Stimulated activated CD8-positive, alpha-beta memory T cell treated with anti-CD3 and anti-CD28 coated beads, Interleukin-7, amount 100 ng/mL, for 4 hours (primary cell): ENCODE data around the gene SLC12A4.
"Not testable (repeated sequence)": the region's sequence is repeated elsewhere in the genome, so short reads cannot be mapped to it uniquely, and the experiment has no call there.

Experiments used
- DNase-seq, 2 donors: peaks; one replicate each; pipeline ENCODE4 v3.0.0-alpha.2; 2020; ENCODE audit warnings: low read depth in 2 of 2

Gene SLC12A4

DNA sequence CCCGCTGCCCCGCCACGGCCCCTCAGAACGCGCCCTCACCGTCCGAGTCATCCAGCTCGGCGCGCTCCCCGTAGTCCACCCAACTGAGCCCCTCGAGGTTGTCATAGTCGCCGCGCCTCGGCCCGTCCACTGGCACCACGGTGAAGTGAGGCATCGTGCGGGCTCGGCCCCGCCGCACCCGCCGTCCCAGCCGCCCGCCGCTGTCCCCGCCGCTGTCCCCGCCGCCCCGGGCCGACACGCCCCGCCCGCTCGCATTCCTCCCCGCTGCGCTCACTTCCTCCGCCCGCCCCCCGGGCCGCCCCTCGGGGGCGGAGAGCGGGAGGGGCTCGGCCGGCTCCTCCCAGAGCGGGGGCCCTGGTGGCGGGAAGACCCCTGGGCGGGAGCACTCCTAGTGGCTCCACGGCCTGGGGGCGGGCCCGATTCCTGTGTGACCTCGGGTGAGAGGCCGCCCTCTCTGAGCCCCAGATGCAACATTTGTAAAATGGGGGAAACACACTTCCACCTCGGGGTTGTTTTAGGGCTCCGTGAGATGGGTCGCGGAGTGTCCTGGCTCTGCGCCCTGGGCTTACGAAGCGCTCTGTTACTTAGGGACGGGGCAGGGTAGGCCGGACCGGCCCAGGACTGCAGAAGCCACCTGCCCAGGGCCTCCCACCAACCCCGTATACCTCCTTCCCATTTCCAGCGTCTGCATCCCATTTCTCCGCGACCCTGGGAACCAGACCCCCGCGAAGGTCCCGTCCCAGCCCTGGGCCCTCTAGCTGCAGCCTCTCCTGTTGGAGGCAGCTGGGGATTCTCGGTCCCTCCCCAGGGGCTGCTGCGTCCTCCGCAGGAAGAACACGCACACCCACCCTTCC, at the start of gene SLC12A4:
Gene SLC12A4 (minus strand): TSS at position 238 of the 854 bp plus-strand sequence. CDS start 84 bp downstream, at position 154.
- DNase-seq, result peak; percentile 50 to 78

DNA sequence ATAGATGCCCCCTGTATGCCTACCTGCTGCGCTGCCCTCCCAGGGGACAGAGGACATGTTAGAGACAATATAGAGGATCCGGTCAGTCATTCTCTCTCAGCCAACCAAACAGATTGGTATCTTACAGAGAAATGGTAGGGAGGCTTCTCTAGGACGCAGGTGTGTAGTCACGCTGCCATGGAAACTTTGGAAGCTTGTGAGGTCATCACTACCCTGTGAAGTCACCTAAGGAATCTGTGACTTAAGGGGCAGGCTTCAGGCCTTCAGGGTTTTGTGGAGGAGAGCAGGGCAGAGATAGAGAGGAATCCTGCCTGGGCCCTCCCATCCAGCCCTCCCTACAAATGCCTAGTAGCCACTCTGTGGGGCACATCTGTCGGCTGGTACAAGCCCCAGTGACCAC, 47.2 kb upstream of the SLC12A4 start, which contains the start of gene DPEP2NB:
Gene DPEP2NB (minus strand): TSS at position 231 of the 400 bp plus-strand sequence. CDS start 141 bp downstream, at position 90.
- no peak for DNase-seq

DNA sequence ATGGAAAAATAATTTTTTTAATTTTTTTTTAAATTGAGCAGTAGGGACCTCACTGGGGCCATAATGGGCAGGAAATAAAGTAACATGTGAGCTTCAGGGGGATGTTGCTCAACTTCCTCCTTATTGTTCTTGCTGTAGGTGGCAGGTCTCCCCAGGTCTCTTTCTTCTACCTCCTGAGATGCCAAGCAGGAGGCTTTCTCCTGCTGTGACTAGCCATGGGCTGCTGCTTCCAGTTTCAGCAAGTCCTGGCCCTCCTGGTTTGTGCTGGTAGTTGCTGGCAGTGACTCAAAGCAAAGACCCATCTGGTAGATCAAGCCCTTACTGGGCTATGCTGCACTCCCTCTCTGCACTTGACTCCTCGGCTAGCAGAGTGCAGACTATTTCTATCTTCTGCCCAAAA, 45.0 kb upstream of the SLC12A4 start:
- no peak for DNase-seq

- not testable (repeated sequence) for DNase-seq
Measured at GRCh38 chr16:68009872-68010271, 41.4 kb upstream of the SLC12A4 start.

DNA sequence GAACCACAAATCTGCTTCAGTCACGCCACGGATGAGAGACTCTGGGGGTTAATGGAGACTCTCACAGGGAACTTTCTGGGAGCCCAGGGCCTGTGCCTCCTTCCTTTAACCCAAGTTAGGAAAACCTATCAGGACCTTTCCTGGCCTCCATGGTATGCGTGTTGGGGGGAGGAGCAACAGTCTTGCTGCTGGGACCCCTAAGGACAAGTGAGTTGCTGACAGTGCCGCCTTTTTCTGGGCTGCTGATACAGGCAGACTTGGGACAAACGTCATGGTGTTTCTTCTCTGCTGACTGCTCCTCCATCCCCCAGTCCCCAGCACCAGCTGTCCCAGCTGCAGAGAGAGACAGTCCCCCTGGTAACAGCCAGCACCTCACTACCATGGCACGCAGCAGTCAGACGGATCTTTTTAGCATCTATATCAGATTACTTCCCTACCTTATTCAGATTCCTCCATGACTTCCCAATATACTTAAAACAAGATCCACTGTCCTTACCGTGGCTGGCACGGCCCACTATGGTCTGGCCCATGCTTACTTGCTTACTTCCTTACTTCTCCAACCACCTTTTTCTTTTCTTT, 40.8 kb upstream of the SLC12A4 start:
- no peak for DNase-seq

GRCh38 chr16:68005786-68006286, 37.4 kb upstream of the SLC12A4 start:
- DNase-seq, result no peak

- no peak for DNase-seq
Measured at GRCh38 chr16:68005211-68005610, 36.8 kb upstream of the SLC12A4 start.

- no peak for DNase-seq
Measured at GRCh38 chr16:68003031-68003430, 34.6 kb upstream of the SLC12A4 start.

DNA sequence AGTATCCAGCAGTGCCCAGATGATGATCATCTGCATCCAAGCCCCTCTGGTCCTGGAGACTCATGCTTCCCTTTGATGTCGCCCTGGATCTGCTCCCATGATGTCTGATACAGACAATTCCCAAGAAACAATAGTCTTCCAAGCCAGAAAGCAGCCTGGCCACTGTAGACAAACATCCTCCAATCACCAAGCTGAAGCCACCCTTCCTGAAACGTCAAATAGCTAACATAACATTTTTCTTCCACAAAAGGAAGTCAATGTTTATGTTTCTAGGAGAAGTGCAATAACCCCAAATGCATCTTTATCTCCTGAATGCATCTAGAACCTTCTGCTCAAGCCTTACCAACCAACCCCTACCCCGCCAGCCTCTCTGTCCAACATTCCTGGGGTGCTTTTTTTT, 32.0 kb upstream of the SLC12A4 start:
- no peak for DNase-seq

DNA sequence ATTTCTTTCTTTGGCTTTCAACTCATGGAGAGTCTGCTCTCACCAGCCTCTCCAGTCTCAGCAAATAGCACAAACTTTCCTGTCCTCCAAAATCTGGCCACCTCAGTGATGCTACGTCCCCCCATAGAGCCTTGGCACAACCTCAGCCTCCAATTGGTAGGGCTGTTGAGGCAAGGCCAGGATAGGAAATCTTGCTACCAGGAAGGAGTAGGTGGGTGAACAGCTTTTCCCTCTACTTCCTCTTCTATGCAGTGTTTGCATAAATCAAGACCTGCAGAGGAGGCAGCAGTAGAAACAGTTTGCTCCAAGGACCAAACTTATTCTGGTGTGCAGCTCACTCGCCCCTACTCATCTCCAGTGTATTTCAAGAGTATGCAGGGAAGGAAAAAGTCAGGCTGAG, 31.5 kb upstream of the SLC12A4 start:
- no peak for DNase-seq

GRCh38 chr16:67998779-67999688, 30.6 kb upstream of the SLC12A4 start, which contains the start of gene DPEP2:
TSS of gene DPEP2 (minus strand) at chr16:67999484. CDS start at chr16:67993212, 6,272 bp downstream.
- not testable (repeated sequence) for DNase-seq

DNA sequence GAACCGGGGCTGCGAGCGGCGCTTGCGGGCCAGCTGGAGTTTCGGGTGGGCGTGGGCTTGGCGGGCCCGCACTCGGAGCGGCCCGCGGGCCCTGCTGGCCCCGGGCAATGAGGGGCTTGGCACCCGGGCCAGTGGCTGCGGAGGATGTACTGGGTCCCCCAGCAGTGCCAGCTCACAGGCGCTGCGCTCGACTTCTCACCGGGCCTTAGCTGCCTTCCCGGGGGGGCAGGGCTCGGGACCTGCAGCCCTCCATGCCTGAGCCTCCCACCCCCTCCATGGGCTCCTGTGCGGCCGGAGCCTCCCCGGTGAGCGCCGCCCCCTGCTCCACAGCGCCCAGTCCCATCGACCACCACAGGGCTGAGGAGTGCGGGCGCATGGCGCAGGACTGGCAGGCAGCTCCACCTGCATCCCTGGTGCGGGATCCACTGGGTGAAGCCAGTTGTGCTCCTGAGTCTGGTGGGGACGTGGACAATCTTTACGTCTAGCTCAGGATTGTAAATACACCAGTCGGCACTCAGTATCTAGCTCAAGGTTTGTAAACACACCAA, 29.9 kb upstream of the SLC12A4 start:
- not testable (repeated sequence) for DNase-seq

DNA sequence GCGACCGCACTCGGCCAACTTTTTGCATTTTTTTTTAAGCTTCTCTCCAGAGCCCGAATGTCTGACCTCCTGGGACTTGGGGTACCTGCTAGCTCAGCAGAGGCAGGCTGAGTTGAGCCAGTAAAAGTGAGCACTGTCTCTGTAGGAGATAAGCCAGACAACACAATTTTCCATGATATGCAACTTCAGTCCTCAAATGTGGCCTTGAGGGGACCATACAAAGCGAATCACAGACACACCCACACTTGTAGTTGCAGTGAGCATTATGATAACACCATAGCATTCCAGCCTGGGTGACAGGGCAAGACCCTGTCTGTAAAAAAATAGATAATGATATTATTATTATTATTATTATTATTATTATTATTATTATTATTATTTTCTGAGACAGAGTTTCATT, 28.2 kb upstream of the SLC12A4 start:
- no peak for DNase-seq

- DNase-seq, result no peak
Measured at GRCh38 chr16:67995423-67995822, 27.0 kb upstream of the SLC12A4 start.

- not testable (repeated sequence) for DNase-seq
Measured at GRCh38 chr16:67994040-67994408, 25.6 kb upstream of the SLC12A4 start.

DNA sequence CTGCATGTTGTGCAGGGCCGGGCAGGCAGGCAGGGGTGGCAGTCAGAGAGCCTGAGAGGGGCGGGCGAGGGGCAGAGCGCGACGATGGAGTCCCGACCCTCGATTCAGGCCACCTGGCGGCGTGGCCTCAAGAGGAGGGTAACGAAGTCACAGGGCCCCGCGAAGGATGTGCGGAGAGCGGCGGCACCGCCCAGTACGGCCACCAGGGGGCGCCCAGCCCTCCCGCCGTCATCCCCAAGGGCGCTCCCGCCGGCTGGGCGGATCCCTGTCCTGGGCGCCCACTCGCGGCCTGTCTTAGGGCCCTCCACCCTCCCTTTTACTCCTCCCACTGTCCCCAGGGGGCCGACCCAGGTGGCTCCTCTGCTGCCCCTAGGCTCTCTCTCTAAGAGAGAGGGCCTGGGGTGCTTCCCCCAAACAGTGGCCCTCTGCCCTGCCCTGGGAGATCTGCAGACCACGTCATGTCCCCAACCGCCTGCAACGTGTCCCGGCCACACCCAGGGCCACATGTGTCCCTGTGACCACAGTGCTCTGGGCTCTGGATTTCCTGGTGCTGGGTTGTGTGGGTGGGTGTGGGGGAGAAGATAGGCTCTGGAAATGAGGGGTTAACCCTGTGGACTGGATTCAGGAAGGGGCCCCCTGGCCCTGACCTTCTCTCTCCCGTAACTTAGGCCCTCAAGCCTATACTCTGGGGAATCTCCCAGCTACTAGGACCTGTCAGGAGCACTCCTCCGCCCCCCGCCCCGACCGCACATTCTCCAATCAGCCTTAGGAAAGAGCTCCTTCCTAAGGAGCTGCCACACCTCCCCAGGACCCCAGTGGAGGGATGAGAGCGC, 25.0 kb upstream of the SLC12A4 start:
- peak; percentile 53 to 75 for DNase-seq

- DNase-seq, result no peak
Measured at GRCh38 chr16:67992661-67993206, 24.3 kb upstream of the SLC12A4 start.

GRCh38 chr16:67990018-67990386, 21.6 kb upstream of the SLC12A4 start:
- DNase-seq, result no peak

GRCh38 chr16:67989322-67990017, 21.0 kb upstream of the SLC12A4 start:
- no peak for DNase-seq

DNA sequence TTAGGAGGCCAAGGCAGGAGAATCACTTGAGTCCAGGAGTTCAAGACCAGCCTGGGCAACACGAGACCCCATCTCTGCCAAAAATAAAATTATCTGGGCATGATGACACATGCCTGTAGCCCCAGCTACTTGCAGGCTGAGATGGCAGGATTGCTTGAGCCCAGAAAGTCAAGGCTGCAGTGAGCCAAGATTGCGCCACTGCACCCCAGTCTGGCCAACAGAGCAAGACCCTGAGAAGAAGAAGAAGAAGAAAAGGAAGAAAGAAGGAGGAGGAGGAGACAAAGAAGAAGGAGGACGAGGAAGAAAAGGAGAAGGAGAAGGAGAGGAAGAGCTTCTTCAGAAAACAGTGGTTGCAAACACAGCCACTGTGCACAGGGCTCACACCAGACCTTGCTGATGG, 20.2 kb upstream of the SLC12A4 start:
- no peak for DNase-seq
